Measurements from ENCODE around the gene PSME3IP1.

The PSME3IP1 gene

GRCh38 chr16:57134982-57135381 is 50.9 kb downstream of the PSME3IP1 start:
- Histone ChIP-seq H3K36me3 (peaks cover 0 to 41% (median 6%) of the 10 kb centered on the region in 3 donors), H3K27ac (no peak overlapping the region), H3K4me1 (peaks cover 0 to 9% (median 3%) of the 10 kb centered on the region in 4 donors), H3K9me3 (no peaks in the 10 kb centered on the region), H3K27me3 (no peaks in the 10 kb centered on the region), H3K4me3 (no peak overlapping the region)
- no peak for DNase-seq
- no peak for TF ChIP-seq CTCF (IDR thresholded peaks at IDR 0.05)
- intact Hi-C loops (cut with DNase I; ENCODE audit: low total_unique reads): no loop called here

GRCh38 chr16:57133886-57134285 is 52.0 kb downstream of the PSME3IP1 start:
- Histone ChIP-seq H3K27ac (no peak overlapping the region), H3K27me3 (no peaks in the 10 kb centered on the region), H3K9me3 (no peaks in the 10 kb centered on the region), H3K4me3 (no peak overlapping the region), H3K4me1 (no peaks in the 10 kb centered on the region), H3K36me3 (peaks cover 0 to 41% (median 8%) of the 10 kb centered on the region in 3 donors)
- TF ChIP-seq CTCF (IDR thresholded peaks at IDR 0.05): no peak
- DNase-seq: no peak
- intact Hi-C loops (cut with DNase I; ENCODE audit: low total_unique reads): no loop called here

DNA sequence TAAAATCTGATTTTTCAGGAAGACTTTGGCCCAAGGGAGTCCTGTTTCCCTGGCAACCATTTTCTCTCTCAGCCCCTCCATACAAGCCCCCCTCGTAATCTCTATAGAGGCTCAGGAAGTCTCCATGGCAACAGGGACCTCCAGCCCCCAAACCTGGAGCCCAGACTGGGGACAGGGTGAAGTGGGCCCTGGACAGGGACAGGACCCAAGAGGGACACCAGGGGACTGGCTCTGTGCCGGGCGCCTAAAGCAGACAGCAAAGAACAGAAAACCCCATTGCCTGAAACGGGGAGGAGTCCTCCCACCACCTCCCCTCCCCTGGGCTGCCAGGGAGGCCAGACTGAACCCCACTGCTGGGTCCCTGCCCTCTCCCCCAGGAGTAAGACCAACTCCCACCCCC is 52.8 kb downstream of the PSME3IP1 start:
- intact Hi-C loops (cut with DNase I; ENCODE audit: low total_unique reads): no loop called here
- no peak for TF ChIP-seq CTCF (IDR thresholded peaks at IDR 0.05)
- no peaks in the 10 kb centered on the region for H3K4me1 ChIP-seq
- peaks cover 0 to 47% (median 10%) of the 10 kb centered on the region in 3 donors for H3K36me3 ChIP-seq
- H3K27me3 ChIP-seq: no peaks in the 10 kb centered on the region
- H3K27ac ChIP-seq: no peak overlapping the region
- no peak for DNase-seq
- H3K9me3 ChIP-seq: no peaks in the 10 kb centered on the region
- H3K4me3 ChIP-seq: no peak overlapping the region

- no peak for DNase-seq
- H3K4me3 ChIP-seq: no peak overlapping the region
- TF ChIP-seq CTCF (IDR thresholded peaks at IDR 0.05): no peak
- H3K36me3 ChIP-seq: peaks cover 0 to 48% (median 15%) of the 10 kb centered on the region in 3 donors
- H3K9me3 ChIP-seq: no peaks in the 10 kb centered on the region
- no peaks in the 10 kb centered on the region for H3K27me3 ChIP-seq
- no peak overlapping the region for H3K27ac ChIP-seq
- no peaks in the 10 kb centered on the region for H3K4me1 ChIP-seq
- intact Hi-C loops (cut with DNase I; ENCODE audit: low total_unique reads): no loop called here
Observed at GRCh38 chr16:57132470-57132869, 53.4 kb downstream of the PSME3IP1 start.

DNA sequence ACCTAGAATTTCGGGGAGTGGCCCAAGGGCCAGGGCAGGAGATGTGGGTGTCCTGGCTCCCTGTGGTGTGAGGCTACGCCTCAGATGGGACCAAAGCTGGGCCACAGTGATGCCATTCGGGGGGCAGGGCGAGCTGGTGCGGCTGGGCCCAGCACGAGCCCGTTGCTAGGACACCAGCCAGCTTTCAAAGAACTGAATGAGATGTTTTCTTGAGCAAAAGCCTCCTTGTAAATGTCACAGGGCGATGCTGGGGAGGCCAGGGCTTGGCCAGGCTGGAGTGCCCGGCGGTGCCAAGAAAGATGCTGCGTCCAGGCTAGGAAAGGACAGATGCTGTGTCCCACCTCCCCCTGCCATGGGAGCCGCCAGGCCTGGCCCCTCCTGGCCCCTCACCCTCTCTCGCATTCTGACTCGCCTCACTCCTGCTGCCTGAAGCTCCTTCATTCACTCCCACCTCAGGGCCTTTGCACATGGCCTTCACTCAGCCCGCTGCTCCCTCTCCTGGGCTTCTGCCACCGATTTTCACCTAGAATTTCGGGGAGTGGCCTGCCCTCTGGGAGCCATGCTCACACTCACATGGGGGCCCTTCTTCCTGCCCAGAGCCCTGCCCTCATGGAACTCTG is 54.4 kb downstream of the PSME3IP1 start:
- H3K27ac ChIP-seq: no peak overlapping the region
- H3K9me3 ChIP-seq: no peaks in the 10 kb centered on the region
- intact Hi-C loops (cut with DNase I; ENCODE audit: low total_unique reads): no loop called here
- no peaks in the 10 kb centered on the region for H3K27me3 ChIP-seq
- no peak for TF ChIP-seq CTCF (IDR thresholded peaks at IDR 0.05)
- H3K4me1 ChIP-seq: no peaks in the 10 kb centered on the region
- H3K4me3 ChIP-seq: no peak overlapping the region
- no peak for DNase-seq
- H3K36me3 ChIP-seq: peaks cover 3 to 49% (median 22%) of the 10 kb centered on the region in 3 donors

- H3K27ac ChIP-seq: no peak overlapping the region
- no peak overlapping the region for H3K4me3 ChIP-seq
- H3K9me3 ChIP-seq: no peaks in the 10 kb centered on the region
- H3K36me3 ChIP-seq: peaks cover 6 to 50% (median 27%) of the 10 kb centered on the region in 3 donors
- H3K27me3 ChIP-seq: no peaks in the 10 kb centered on the region
- intact Hi-C loops (cut with DNase I; ENCODE audit: low total_unique reads): no loop called here
- no peak for DNase-seq
- H3K4me1 ChIP-seq: no peaks in the 10 kb centered on the region
- no peak for TF ChIP-seq CTCF (IDR thresholded peaks at IDR 0.05)
Observed at GRCh38 chr16:57130950-57131321, 54.9 kb downstream of the PSME3IP1 start.

Data from tibial artery (tissue), 4 donors.